D341Med (cell line): ENCODE data around the gene DNAJC13.

Source experiments
- DNase-seq: peaks from one replicate; pipeline ENCODE4 v3.0.0; 2012; ENCODE audit warnings: low spot score

The DNAJC13 gene

DNA sequence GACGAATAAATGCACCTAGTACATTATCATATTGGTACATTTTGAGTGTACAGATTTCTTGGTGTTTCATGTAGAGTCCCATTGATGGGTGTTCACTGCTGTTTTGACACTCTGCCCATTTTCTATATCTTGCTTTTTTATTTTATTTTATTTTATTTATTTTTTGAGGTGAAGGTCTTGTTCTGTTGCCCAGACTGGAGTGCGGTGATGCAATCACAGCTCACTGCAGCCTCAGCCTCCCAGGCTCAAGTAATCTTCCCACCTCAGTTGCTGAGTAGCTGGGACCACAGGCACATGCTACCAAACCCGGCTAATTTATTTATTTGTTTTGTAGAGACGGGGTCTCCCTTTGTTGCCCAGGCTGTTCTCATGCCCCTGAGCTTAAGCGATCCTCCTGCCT lies 44.2 kb downstream of the DNAJC13 start:
- no peak for DNase-seq

DNA sequence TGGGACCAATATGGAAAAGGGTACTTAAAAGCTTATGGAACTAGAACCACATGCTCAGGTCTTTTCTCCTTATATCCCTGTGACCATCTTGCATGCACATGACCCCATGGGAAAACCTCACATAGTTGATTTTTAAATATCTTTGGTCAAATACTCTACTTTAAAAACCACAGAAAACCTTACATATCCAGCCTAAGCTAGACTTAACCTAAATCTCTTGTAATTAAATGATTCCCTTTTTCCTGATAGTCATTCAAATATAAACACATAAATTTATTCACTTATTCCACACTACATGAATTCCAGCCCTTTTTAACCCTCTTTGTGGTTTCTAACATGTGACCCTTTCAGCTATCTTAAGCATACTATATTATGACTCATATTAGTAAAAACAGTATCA lies 46.8 kb downstream of the DNAJC13 start:
- no peak for DNase-seq

DNA sequence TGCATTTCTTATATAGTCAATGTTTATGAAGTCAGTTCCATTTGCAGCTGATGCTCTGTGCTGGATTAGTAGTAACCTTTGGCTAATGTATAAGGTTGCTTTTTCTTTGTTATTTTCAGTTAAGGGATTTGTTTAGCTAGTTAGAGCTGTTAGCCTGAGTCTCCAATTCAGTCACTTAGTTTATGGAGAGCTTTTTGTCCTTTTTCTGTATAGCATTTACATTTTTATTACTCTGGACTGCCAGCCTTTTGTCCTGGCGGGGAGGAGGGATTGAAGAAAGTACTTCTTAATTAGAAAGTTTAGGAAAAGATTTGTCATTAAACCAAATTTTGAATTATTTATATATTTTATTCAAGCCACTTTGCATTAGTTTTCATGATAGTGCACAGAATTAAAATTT lies 52.0 kb downstream of the DNAJC13 start:
- no peak for DNase-seq

DNA sequence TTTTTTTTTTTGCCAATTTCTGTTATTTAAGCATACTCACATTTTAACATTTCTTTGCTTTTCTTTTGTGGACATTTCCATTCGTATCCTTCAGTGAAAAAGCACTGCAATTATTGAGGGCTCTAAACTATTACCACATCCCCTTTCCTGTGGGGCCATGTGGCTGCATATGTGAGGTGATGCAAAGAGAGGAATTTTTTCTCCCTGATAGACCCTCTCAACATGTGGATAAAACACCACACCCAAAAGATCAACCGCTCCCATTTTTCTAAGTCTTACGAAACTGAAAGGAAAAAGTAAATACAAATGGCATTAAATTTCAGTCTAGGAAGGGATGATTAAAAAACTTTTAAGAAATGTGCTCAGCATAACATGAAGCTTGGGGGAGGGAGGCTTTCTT lies 68.8 kb downstream of the DNAJC13 start:
- no peak for DNase-seq

DNA sequence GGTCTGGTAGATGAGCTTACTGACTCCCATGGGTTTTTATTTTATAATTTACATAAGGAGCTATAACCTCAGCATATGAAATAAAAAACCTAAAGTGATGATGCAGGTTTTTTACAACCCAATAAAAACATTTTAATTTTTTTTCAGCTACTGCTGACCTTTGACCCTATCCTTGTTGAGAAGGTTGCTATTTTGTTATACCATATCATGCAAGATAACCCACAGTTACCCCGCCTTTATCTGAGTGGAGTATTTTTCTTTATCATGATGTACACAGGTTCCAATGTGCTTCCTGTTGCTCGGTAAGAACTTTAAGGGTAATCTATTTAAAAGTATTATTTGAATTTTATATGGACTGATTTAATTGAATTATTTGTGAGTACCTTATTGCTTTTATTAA lies 70.8 kb downstream of the DNAJC13 start:
- no peak for DNase-seq

DNA sequence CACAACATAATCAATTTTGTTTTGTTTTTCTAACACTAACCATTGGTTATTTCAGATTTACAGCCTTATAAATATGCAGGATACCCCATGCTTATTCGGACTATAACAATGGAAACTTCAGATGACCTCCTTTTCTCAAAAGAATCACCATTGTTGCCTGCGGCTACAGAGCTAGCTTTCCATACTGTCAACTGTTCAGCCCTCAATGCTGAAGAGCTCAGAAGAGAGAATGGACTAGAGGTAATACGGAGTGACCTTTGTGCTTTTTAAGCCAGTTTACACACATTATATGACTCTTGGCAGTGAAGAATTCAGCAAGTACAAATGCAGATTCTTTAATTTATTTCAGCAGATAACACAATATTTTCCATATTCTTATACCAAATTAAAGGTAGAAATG lies 81.8 kb downstream of the DNAJC13 start:
- no peak for DNase-seq

DNA sequence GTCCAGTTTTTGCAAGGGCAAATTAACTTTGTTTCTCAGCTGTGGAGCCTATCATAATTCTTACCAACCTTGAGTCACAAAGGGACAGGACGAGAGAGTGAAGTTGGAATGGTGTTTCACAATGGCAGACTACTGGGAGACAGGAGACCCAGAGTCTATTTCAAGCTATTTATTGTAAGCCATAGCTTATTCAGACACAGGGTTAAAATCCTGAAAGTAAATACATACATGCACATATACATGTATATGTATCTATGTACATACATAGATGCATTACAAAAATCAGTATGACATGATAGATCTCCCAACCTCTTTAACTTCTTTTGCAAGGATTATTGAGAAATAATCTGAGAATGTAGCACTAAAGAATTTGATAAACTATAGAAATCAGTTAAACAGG lies 86.3 kb downstream of the DNAJC13 start:
- DNase-seq = no peak

DNA sequence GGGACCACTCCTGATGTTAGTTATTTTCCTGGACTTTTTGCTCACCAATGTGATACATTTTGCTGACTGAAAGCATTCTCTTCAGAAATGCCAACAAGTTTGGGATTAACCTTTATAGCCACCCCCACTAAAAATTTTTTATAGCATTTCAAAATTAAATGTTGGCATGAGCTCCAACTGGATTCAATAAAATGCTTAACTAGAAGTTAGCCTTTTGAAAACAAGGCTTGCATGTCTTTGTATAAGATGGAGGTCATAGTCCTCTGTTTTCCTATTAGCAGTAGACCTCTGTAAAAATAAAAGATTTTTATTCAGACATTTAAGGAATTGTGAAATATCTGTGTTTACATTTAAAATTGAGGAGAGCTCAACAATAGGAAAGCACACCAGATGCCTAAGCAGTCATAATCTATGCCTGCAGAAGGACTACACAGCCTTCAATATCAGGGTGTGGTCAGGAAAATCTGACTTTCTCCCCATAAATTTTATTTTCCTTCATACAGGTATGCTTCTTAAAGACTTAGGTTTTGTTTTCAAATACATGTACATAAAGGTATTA lies 87.2 kb downstream of the DNAJC13 start:
- no peak for DNase-seq

DNA sequence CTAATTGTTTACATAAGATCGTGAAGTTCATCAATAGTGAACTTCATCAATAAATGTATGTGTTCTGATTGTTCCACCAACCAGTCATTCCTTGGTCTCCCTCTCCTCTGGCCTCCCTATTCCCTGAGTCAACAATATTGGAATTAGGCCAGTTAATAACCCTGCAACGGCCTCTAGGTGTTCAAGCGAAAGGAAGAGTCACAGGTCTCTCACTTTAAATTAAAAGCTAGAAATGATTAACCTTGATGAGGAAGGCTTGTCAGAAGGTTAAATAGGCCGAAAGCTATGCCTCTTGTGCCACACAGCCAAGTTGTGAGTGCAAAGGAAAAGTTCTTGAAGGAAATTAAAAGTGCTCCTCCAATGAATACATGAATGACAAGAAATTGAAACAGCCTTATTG lies 90.4 kb downstream of the DNAJC13 start:
- DNase-seq = no peak

DNA sequence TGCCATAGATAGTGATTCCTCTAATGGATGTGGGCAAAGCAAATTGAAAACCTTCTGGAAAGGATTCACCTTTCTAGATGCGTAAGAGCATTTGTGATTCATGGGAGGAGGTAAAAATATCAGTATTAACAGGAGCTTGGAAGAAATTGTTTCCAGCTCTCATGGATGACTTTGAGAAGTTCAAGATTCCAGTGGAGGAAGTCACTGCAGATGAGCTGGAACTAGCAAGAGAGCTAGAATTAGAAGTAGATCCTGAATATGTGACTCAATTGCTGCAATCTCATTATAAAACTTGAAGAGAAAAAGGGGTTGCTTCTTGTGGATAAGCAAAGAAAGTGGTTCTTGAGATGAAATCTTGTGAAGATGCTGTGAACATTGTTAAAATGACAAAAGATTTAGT lies 91.8 kb downstream of the DNAJC13 start:
- DNase-seq = no peak

DNA sequence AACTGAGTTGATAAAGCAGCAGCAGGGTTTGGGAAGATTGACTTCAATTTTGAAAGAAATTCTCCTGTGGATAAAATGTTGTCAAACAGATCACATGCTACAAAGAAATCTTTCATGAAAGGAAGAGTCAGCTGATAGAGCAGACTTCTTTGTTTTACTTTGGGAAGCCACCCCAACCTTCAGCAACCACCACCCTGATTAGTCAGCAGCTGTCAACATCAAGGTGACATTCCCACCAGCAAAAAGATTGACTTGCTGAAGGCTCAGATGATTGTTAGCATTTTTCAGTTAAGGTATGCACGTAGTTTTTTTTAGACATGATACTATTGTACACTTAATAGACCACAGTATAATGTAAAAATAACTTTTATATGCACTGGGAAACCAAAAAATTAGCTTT lies 92.2 kb downstream of the DNAJC13 start:
- DNase-seq = no peak

DNA sequence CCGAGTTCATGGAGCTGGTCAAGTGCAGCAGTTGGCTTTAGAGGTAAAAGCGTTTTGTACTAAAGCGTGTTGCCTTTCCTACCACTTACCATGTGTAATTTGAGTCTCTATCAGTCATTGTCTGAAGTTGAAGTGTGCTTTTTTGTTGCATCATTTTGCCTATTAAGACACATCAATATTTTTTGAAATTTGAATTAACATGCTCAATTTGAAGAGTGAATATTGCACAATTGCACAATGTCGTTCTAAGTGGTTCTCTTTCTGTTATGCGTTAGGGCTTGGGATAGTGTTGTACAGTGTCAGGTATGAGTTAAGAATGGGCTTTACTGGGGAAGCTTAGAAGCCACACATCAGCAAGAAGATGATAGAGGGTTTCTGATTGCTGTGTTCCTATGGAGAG lies 95.8 kb downstream of the DNAJC13 start:
- DNase-seq = no peak

DNA sequence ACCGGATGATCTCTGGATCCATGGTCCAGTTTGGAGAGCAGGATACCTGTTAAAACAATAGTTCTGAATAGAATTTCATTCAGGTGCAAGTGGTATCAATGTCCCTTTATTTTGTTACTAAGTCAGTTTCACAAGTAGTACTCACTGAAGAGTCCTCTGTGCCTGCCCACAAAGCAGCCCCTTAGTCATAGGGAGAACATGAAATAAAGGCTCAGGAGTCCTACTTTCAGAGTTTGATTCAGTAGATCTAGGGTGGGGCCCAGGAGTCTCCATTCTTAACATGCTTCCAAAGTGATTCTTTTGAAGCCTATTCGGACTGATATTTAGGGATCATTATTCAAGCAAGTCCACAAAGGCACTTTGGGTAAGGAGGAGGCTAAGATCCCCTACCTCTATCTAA lies 100.0 kb downstream of the DNAJC13 start:
- no peak for DNase-seq

DNA sequence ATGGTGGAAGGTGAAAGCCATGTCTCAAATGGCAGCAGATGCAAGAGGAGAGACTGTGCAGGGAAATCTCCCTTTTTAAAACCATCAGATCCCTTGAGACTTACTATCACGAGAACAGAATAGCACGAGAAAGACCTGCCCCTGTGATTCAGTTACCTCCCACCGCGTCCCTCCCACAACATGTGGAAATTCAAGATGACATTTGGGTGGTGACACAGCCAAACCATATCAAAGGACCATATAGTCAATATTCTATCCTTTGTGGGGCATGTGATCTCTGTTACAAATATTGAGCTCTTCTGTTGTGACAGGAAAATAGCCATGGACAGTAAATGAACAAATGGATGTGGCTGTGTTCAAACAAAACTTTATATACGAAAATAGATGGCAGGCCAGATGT lies 102.6 kb downstream of the DNAJC13 start:
- no peak for DNase-seq

DNA sequence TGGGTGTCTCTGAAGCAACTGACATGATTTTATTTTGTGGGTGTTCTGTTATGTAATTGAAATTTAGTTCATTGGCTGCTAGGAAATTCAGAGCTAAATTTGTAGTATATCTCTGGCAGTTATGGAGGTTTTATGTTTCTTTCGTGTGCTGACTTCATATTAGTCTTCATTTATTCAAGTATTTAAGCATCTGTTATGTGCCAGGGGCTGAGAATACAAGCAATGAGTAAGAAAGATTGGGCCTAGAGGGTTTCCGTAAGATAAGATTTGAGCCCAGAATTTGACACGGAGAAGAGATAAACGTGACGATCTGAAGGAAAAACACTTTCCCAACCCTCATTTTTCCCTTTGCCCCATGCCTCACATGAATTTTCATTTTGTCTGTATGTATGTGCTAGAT lies 104.6 kb downstream of the DNAJC13 start:
- no peak for DNase-seq

DNA sequence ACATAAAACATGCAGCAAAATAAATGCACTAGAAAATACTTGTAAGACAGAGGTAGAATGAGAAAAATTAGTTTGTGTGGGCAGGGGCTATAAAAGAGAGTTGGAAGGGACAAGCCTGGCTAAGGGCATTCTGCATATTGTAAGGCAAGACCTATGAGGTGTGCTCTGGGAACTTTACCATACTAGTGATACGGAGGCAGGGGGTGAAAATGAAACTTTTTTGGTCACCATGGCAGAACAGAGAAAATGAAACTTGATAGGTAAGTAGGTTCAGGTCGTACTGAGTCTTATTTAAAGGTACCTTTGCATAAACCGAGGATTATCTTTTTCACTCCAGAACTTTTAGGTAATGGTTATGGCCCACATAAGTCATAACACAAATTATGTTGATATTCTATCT lies 105.1 kb downstream of the DNAJC13 start:
- no peak for DNase-seq

DNA sequence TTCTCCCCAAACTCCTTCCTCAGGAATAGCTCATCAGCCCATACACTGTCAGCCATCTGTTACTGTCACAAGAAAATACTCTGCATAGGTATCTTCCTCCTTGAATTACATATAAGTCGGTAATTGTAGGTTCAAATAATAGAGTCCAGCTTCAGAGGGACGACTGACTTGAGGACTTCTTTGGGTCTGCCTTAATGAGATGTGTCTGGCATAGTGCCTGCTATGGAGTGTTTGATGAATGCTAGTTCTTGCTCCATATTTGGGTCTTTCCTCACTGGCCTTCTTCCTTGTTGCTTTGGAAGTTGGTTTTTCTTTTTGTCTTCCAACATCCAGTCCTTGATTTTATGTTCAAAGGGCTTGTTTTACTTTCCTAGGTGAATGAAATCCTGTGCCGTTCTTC lies 113.3 kb downstream of the DNAJC13 start:
- DNase-seq = no peak

DNA sequence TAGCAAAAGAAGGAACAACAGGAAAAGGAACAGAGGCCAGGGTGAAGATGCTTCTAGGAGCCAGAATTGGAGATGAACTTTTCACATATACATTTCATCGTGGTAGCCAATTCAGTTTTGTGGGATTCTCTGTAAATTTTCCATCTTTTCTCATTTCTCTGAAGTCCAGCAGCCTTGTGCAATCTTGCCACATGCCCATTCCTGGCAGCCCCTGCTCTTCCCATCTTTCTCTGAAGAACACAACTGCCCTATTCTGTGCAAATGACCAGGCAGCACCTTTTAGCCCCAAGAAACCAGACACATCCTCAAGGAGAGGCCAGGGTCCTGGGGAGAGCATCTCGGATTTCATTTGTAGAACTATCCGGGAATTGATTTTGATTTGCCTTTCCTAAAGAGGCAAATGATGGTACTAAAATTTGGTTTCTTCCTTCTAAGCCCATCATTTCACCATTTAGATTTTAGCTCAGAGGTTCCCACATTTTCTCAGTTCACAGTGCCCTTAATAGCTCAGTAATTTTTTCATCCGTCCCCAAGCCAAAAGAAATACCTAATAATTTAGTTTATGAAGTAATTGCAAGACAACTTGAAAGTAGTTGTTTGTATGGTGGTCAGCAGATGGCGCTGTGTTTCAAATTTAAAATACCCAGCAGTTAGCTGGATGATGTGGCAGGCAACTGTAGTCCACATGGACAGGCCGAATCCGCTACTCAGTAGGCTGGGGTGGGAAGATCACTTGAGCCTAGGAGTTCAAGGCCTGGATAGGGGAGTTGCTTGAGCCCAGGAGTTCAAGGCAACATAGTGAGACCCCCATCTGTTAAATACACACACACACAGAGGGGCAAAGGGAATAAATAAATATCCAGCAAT lies 118.5 kb downstream of the DNAJC13 start:
- peak; percentile 69 for DNase-seq

DNA sequence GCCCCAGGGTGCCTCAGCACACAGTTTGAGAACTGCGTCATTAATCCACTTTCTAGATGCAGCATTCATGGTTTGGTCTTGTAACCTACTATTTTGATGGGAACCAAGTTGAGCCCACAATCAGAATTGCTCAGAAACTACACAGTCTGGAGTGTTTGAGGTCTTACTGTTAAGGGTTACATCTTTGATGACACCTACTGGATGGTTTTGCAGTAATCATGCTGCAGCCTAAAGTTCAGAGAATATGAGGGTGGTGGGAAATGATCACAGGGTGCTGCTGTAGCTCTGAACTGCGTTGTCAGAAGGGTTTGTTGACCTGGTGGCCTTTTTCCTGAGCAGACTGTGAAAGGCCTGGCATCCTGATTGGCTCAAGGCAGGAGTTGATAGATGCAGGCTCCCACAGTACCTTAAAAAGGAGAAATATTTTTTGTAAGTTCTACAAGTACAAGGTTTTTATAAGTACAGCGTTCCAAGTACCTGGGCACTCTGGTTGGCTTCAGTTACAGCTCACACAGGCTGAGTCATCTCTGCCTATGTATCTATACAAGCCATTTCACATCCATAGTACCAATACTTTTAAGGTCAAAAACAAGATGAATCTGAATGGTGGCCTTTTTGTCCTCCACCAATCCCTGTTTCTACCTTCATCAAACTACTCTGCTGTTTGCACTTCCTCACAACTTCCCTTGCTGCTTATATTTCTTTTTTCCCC lies 119.3 kb downstream of the DNAJC13 start:
- DNase-seq = no peak

DNA sequence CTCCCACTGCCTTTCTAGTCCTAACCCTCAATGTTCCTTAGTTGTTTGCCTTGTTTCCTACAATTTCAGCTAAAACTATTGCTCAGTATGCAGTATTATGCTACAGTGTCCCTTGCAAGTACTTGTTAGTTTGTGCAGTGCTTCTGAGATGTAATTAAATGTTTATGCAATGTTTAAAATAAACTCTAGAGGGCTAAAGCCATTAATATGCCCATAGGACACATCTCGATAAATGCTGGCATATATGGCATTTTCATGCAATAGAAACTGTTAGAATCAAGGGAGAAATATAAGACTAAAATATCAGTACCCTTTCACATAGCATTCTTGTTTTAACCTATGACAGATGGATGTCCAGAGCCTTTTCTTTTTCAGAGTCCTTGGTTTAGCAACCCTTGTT lies 120.0 kb downstream of the DNAJC13 start:
- no peak for DNase-seq

DNA sequence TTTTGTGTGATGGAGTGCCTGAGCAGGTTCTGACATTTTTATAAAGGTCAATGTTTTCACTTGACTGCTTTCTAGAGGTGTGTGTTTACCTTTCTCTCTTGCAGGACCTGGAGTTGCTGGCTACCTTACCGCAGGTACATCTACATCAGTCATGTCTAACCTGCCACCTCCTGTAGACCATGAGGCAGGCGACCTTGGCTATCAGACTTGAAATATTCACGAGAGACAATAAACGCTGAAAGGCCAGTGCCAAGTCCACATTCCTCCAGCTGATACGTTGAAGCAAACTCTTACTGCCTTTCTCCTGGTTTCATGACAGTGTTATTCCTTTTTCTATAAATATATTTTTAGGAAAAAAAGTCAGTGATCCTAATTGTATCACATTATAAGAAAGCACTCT lies 120.8 kb downstream of the DNAJC13 start:
- no peak for DNase-seq

DNA sequence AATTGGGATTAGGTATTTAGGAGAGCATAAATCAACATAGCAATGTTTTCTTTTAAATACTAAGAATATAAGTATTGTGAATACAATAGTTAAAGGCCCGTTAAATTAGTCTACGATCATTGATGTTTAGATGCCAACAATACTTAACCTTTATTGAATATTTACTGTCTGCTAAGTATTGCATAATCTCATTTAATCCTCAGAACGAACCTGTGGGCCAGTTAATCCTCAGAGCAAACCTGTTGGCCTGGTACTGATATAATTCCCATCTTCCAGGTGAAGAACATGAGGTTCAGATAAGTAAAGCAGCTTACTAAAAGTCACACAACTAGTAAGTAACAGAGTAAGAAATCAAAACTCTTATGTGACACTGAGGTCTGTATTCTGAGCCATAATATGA lies 122.4 kb downstream of the DNAJC13 start:
- DNase-seq = no peak

DNA sequence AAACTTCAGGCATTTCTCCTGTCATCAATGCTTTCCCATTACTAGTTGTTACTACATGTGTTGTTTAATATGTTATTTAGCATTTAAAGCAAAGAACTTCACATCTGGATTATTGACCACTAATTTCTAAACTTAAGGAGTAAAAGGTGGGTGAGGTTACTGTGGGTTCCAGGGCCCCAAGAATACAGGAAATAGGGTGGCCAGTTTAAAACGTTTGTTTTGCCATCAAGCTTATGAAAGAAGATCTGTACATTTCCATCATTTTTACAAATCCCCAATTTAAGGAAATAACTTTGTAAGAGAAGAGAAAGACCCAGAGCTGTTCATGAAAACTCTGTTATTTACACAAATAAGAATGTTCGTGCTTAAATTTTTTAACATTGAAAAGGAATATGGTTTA lies 125.3 kb downstream of the DNAJC13 start:
- no peak for DNase-seq
